Lower leg skin (tissue), 4 donors: ENCODE measurements around the gene TSPYL6. TPM values are rescaled to one million over a fixed set of nuclear protein-coding genes. Genes with fewer than 3 reads are reported as not detected.
"Not testable (repeated sequence)": the region's sequence is repeated elsewhere in the genome, so short reads cannot be mapped to it uniquely, and the experiment has no call there.

Source experiments
- DNase-seq, 2 donors: peaks; one replicate each; pipeline ENCODE4 v3.0.0-alpha.2; 2019; ENCODE audit warnings: low spot score in 2 of 2
- H3K4me3 ChIP-seq: fragments of 200-600 bp; sonication (generic); 2 replicates; pipeline ENCODE4 v1.5.1; 2017; ENCODE audit warnings: mild to moderate bottlenecking, low read depth; ENCODE audit not compliant: poor library complexity, severe bottlenecking
- CTCF ChIP-seq, 3 donors: fragments of 450-650 bp; IDR thresholded peaks; one replicate each; pipeline ENCODE4 v1.5.1; 2016; ENCODE audit warnings: antibody characterized with exemption in 3 of 3, mild to moderate bottlenecking in 3 of 3, moderate library complexity in 2 of 3
- POLR2A ChIP-seq, 2 donors: fragments of 450-650 bp; IDR thresholded peaks; one replicate each; pipeline ENCODE4 v1.6.1; 2016 to 2017; ENCODE audit warnings: antibody characterized with exemption in 2 of 2, mild to moderate bottlenecking in 1 of 2, moderate library complexity in 1 of 2
- WGBS, 2 donors: methylation state at CpG; one replicate each; pipeline ENCODE4 v1.1.5; 2018; 5-methylcytosine and 5-hydroxymethylcytosine counted together
- intact Hi-C: fragments of 100-400 bp; cut with DNase I; formaldehyde crosslinking; loops from one replicate; pipeline ENCODE4 v1.15.0; 2023; ENCODE audit warnings: low total_unique reads
- total RNA-seq, 4 donors: library from RNA; depleted of rRNA; stranded (reverse); fragments of >200 nt; gene quantifications; one replicate each; pipeline ENCODE4 v1.1.0, GENCODE V29; 2016

TSPYL6 gene
- total RNA-seq, 4 donors from 2014 or later = not detected

GRCh38 chr2:54274781-54275242 is 18.8 kb upstream of the TSPYL6 start:
- H3K4me3 ChIP-seq = no peak overlapping the region
- intact Hi-C loops = no loop called here
- TF ChIP-seq POLR2A (IDR thresholded peaks at IDR 0.05) (no peak), CTCF (IDR thresholded peaks at IDR 0.05) (no peak)
- 36 to 49% methylated on average over 1 of the region's 1 CpG for WGBS, 2 donors
- DNase-seq = no peak

- DNase-seq = no peak
- no peak overlapping the region for H3K4me3 ChIP-seq
- whole genome bisulfite sequencing, 2 donors = 89 to 91% methylated on average over 6 of the region's 6 CpGs
- intact Hi-C loops = no loop called here
- TF ChIP-seq POLR2A (IDR thresholded peaks at IDR 0.05) (no peak), CTCF (IDR thresholded peaks at IDR 0.05) (no peak)
Measured at GRCh38 chr2:54271843-54272627, 16.0 kb upstream of the TSPYL6 start.

- WGBS, 2 donors = 87 to 92% methylated on average over 4 of the region's 4 CpGs
- DNase-seq = no peak
- intact Hi-C loops = no loop called here
- H3K4me3 ChIP-seq = no peak overlapping the region
- TF ChIP-seq CTCF (IDR thresholded peaks at IDR 0.05) = no peak
- TF ChIP-seq POLR2A (IDR thresholded peaks at IDR 0.05) = no peak
Measured at GRCh38 chr2:54271189-54271588, 15.2 kb upstream of the TSPYL6 start.

DNA sequence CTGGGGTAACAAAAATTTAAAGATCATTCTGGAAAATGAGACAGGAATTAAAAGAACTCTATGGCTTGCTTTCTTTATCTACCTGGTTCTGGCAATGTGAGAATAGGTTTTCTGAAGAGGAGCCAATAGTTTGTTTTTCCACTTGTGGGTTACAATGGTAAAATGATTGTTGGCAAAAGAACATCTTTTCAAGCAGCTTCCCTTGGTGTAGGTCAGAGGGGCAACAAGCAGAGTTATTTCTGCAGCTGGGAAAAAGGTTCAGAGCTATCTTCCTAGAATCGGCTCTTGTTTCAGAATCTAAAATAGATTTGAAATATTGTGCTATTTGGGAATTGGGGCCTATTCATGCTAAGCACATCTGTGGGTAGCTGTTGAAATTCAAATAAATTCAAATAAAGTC is 11.5 kb upstream of the TSPYL6 start:
- TF ChIP-seq POLR2A (IDR thresholded peaks at IDR 0.05) = no peak
- no peak for TF ChIP-seq CTCF (IDR thresholded peaks at IDR 0.05)
- DNase-seq = no peak
- intact Hi-C loops = no loop called here
- 68 to 85% methylated on average over 1 of the region's 1 CpG for WGBS, 2 donors
- H3K4me3 ChIP-seq = no peak overlapping the region

DNA sequence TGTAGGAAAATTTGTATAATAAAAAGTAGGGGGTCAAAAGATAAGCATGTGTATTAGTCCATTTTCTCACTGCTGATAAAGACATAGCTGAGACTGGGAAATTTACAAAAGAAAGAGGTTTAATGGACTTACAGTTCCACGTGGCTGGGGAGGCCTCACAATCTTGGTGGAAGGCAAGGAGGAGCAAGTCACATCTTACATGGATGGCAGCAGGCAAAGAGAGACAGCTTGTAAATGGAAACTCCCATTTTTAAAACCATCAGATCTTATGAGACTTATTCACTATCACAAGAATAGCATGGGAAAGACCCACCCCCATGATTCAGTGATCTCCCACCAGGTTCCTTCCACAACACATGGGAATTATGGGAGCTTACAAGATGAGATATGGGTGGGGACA is 9.1 kb upstream of the TSPYL6 start:
- H3K4me3 ChIP-seq, intact Hi-C loops, DNase-seq: not testable (repeated sequence)
- WGBS, 2 donors = 58 to 77% methylated on average over 1 of the region's 1 CpG

DNA sequence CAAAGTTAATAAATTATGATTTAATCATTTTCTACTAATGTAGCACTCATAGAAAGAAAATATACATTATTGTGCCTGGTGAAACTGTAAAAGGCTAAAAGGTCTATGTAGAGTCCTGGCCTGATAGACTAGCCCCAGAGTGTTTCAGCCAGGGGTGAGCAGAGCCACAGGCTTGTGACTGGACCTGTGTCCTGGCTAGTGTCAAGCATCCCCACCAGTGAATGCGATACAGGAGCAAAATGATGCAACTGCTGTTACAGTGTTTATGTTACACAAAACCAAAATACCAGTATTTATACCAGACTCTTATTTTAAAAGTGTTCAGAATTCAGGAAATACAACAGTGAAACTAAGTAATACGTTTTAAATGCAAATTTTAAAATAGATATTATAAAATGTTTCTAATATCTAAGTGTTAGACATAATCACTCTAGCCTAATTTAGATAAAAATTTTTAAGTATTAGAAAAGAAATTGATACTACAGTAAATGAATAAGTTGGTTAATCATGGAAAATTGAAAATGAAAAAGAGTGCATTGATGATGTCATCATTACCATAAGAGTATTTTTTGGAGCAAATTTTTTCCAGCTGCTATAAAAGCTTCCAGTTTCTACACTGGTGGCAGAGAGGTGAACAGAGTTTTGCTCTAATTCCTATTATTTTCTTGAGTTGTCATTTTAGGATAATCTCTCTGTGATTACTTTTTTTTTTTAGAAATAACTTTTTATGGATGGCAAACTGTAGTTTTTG is 6.2 kb upstream of the TSPYL6 start:
- intact Hi-C loops = no loop called here
- no peak for TF ChIP-seq CTCF (IDR thresholded peaks at IDR 0.05)
- no peak for TF ChIP-seq POLR2A (IDR thresholded peaks at IDR 0.05)
- DNase-seq = no peak
- H3K4me3 ChIP-seq = no peak overlapping the region
- WGBS, 2 donors = 80 to 85% methylated on average over 2 of the region's 2 CpGs
